Heart left ventricle (tissue), 16 donors: Measurements from ENCODE around the gene ADGRB2. TPM values are rescaled to one million over a fixed set of nuclear protein-coding genes. Genes with fewer than 3 reads are reported as not detected.

Experiments used
- ATAC-seq, 4 donors: fragments of 200-7000 bp; cut with Tn5 transposase; one replicate each; pipeline ENCODE4 v1.9.1; 2020 to 2022; ENCODE audit warnings: moderate library complexity in 4 of 4, mild to moderate bottlenecking in 3 of 4, moderate number of reproducible peaks in 1 of 4
- DNase-seq, 5 donors: peaks; one replicate each; pipeline ENCODE4 v3.0.0-alpha.2; 2020
- H3K27ac ChIP-seq, 12 donors: fragments of 200-600 bp; sonication (generic) in 4 of 12; one replicate each; pipeline versions ENCODE4 v1.5.0 to v1.8.0; 2016 to 2022; ENCODE audit warnings: mild to moderate bottlenecking in 2 of 12
- H3K27me3 ChIP-seq, 9 donors: fragments of 200-600 bp; sonication (generic) in 2 of 9; one replicate each; pipeline versions ENCODE4 v1.5.1 to v1.8.0; 2016 to 2022; ENCODE audit warnings: mild to moderate bottlenecking in 3 of 9
- H3K36me3 ChIP-seq, 9 donors: fragments of 200-600 bp; sonication (generic) in 2 of 9; one replicate each; pipeline versions ENCODE4 v1.5.0 to v1.8.0; 2018 to 2022; ENCODE audit warnings: mild to moderate bottlenecking in 2 of 9
- H3K4me1 ChIP-seq, 12 donors: fragments of 200-600 bp; sonication (generic) in 4 of 12; one replicate each; pipeline versions ENCODE4 v1.5.0 to v1.8.0; 2016 to 2022; ENCODE audit warnings: mild to moderate bottlenecking in 3 of 12
- H3K4me3 ChIP-seq, 12 donors: fragments of 200-600 bp; sonication (generic) in 4 of 12; one replicate each; pipeline versions ENCODE4 v1.5.0 to v1.8.0; 2017 to 2022; ENCODE audit warnings: mild to moderate bottlenecking in 9 of 12, moderate library complexity in 4 of 12
- H3K9me3 ChIP-seq, 12 donors: fragments of 200-600 bp; sonication (generic) in 4 of 12; one replicate each; pipeline versions ENCODE4 v1.5.0 to v1.8.0; 2016 to 2022; ENCODE audit warnings: mild to moderate bottlenecking in 1 of 12
- CTCF ChIP-seq, 12 donors: fragments of 200-600 bp; sonication (generic) in 4 of 12; IDR thresholded peaks; one replicate each; pipeline versions ENCODE4 v1.5.0 to v1.8.0; 2018 to 2022; ENCODE audit warnings: antibody characterized with exemption in 12 of 12, mild to moderate bottlenecking in 5 of 12
- POLR2A ChIP-seq, 2 donors: fragments of 450-650 bp; IDR thresholded peaks; one replicate each; pipeline ENCODE4 v1.6.1; 2017; ENCODE audit warnings: antibody characterized with exemption in 2 of 2, mild to moderate bottlenecking in 2 of 2, moderate library complexity in 2 of 2
- WGBS, 4 donors: extraction: QIAGEN DNeasy Blood & Tissue Kit in 2 of 4; methylation state at CpG; one replicate each; pipeline versions ENCODE4 v1.1.5 to v1.1.7; 2013 to 2018; 5-methylcytosine and 5-hydroxymethylcytosine counted together
- intact Hi-C, 10 donors: fragments of 100-400 bp; cut with DNase I; formaldehyde crosslinking; loops; one replicate each; pipeline versions ENCODE4 v1.11.1 to v1.14.2; 2022
- polyA plus RNA-seq, 2 donors: library from polyadenylated mRNA; stranded (reverse); fragments of 200-250 nt; gene quantifications; one replicate each; pipeline ENCODE4 v1.2.3, GENCODE V29; 2013
- total RNA-seq, 9 donors: library from RNA; depleted of rRNA in 2 of 9; stranded (reverse); fragments of >200 nt in 2 of 9; fragmentation: NEBNext Ultra II Directional in 3 of 9; extraction: Animal tissue kit (Norgen Biotek cat#: 25700) in 3 of 9; gene quantifications; one replicate each; pipeline versions ENCODE4 v1.1.0 to v1.2.4, GENCODE V29; 2016 to 2023
- donor health status: ischemic (EF 13 %, LVEDD 7.1; RV severe dilation, severe dysfunction).
- donor health status: healthy with polysubstance abuse.
- donor health status: DM: no; HTN: yes; CAD: no.
- donor health status: DM: no; HTN: no; CAD: no.
- donor health status: ischemic (EF 25% LVEDD 6.9; RV normal size, moderate dysfunction).
- donor health status: ischemic (EF 25% LVEDD 5.7; RV mildly dilated, moderate dysfunction).
- donor health status: healthy.
- donor health status: DM: yes; HTN: yes; CAD: no.
- donor health status: ischemic (EF 35%, LVEDD 5.7; RV mildly dilated, moderate dysfunction).
- donor health status: nonischemic (EF 11% LVEDD 7.7; RV severe dilation, severe dysfunction).
- donor health status: DM: yes; HTN: yes; CAD: no.
- donor health status: PGD.
- donor health status: ischemic (EF 29% LVEDD 5.4; RV normal size, mild dysfunction).
- donor health status: nonischemic (EF 23%, LVEDD 6.1; RV moderate dilation, normal function).

ADGRB2 gene
- total and polyA plus RNA-seq, 11 donors = 1.1 to 18.5 (median 9.6) TPM

DNA sequence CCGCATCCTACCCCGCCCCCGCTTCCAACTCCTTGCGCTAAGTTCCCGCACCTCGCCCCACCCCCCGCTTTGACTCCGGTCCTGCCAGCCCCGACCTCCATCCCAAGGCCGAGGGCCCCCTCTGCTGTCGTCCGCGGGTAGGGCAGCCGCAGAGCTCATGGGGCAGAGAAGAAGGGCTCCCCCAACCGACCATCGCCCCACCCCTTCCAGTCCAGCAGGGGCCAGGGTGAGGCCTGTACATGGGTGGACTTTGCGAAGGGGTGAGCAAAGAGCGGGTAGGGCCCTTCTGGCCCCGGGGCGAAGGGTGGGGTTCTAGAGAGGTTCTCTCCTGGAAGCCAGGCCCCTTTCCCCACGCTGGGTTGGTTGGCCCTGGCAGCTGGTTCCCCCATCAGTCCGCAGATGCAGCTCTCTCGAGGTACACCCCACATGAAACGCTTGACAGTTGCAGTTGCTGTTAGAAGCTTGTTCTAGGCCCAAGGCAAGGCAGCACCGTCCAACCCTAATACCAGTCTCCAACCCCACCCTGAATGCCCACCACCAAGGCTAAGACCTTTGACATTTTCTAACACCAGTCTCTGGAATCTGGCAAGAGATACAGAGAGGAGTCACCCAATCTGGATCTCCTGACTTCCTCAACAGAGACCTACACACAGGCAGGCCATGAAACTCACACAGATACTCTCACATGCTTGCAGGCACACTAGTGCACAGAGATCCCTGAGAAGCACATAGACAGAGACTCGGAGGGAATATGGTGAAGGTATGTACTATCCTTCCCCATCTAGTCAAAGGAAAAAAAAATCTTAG lies 25.3 kb upstream of the ADGRB2 start:
- Histone ChIP-seq H3K27ac (peak overlapping the region in 8 of 12 donors; percentile 70 to 87 (median 76)), H3K4me3 (peak overlapping the region; percentile 46 to 78 (median 65)), H3K27me3 (no peaks in the 10 kb centered on the region), H3K9me3 (no peaks in the 10 kb centered on the region), H3K36me3 (no peaks in the 10 kb centered on the region), H3K4me1 (peaks cover 0 to 15% (median 3%) of the 10 kb centered on the region in 12 donors)
- peak in 1 of 2 donors; percentile 17 for TF ChIP-seq POLR2A (IDR thresholded peaks at IDR 0.05)
- peak; percentile 64 to 98 (median 82) for TF ChIP-seq CTCF (IDR thresholded peaks at IDR 0.05)
- peak; percentile 93 to 98 (median 94) for DNase-seq
- ATAC-seq = peak; percentile 84 to 94 (median 89)
- intact Hi-C loops = loop anchor here (1.0 to 10.0 kb wide), 16 partner anchors 25 to 395 kb away; partner anchors contain the start of gene ADGRB2 (in 4 of the 10)
- 7 to 23% (median 15%) methylated on average over 17 to 26 of the region's 26 CpGs for WGBS, 4 donors

- H3K4me1 ChIP-seq = peaks cover 0 to 15% (median 3%) of the 10 kb centered on the region in 12 donors
- H3K9me3 ChIP-seq = no peaks in the 10 kb centered on the region
- H3K4me3 ChIP-seq = peak overlapping the region; percentile 46 to 78 (median 65)
- TF ChIP-seq CTCF (IDR thresholded peaks at IDR 0.05) (no peak), POLR2A (IDR thresholded peaks at IDR 0.05) (no peak)
- no peaks in the 10 kb centered on the region for H3K27me3 ChIP-seq
- peak overlapping the region in 11 of 12 donors; percentile 70 to 90 (median 78) for H3K27ac ChIP-seq
- DNase-seq (no peak), ATAC-seq (peak; percentile 38 to 48 (median 39))
- 0 to 1% (median 0%) methylated on average over 11 to 22 of the region's 22 CpGs for WGBS, 4 donors
- intact Hi-C loops = loop anchor here (1.0 to 10.0 kb wide), 17 partner anchors 24 to 394 kb away; partner anchors contain the start of gene ADGRB2 (in 4 of the 10)
- no peaks in the 10 kb centered on the region for H3K36me3 ChIP-seq
These were observed 24.7 kb upstream of the ADGRB2 start for GRCh38 chr1:31788825-31789256.

GRCh38 chr1:31788138-31788824 lies 24.1 kb upstream of the ADGRB2 start:
- H3K27me3 ChIP-seq = no peaks in the 10 kb centered on the region
- peak overlapping the region; percentile 46 to 78 (median 65) for H3K4me3 ChIP-seq
- peak overlapping the region; percentile 15 to 90 (median 76) for H3K27ac ChIP-seq
- no peaks in the 10 kb centered on the region for H3K9me3 ChIP-seq
- peak; percentile 92 to 97 (median 92) for DNase-seq
- peak; percentile 75 to 94 (median 90) for ATAC-seq
- 4 to 10% (median 5%) methylated on average over 22 to 39 of the region's 39 CpGs for WGBS, 4 donors
- TF ChIP-seq CTCF (IDR thresholded peaks at IDR 0.05) (no peak), POLR2A (IDR thresholded peaks at IDR 0.05) (peak in 1 of 2 donors; percentile 39)
- intact Hi-C loops = loop anchor here (1.0 to 10.0 kb wide), 15 partner anchors 23 to 393 kb away; partner anchors contain the start of gene ADGRB2 (in 4 of the 10)
- no peaks in the 10 kb centered on the region for H3K36me3 ChIP-seq
- H3K4me1 ChIP-seq = peaks cover 0 to 15% (median 3%) of the 10 kb centered on the region in 12 donors
